PC-3 (cell line): ENCODE measurements around the gene MAP3K20. TPM values are rescaled to one million over a fixed set of nuclear protein-coding genes. Genes with fewer than 3 reads are reported as not detected.

ENCODE experiments used
- ATAC-seq: fragments of 200-7000 bp; cut with Tn5 transposase; 2 replicates; pipeline ENCODE4 v1.9.1; 2020; ENCODE audit warnings: mild to moderate bottlenecking, moderate library complexity
- BruUV-seq: library from RNA; stranded (reverse); fragments of 400-500 nt; replicated peaks from 2 replicates; lab custom pipeline; 2021; lab: Mats Ljungman, UMichigan
- CTCF ChIA-PET: fragments of 300-600 bp; sonication (Branson Sonifier 250); formaldehyde crosslinking; loops from one replicate; lab custom pipeline; 2022; ENCODE audit warnings: antibody characterized with exemption; lab: Charles Lee
- POLR2A ChIA-PET: fragments of 300-600 bp; sonication (Branson Sonifier 250); formaldehyde crosslinking; loops from one replicate; lab custom pipeline; 2022; ENCODE audit warnings: antibody characterized with exemption; ENCODE audit not compliant: unreplicated experiment; lab: Charles Lee
- DNase-seq: peaks from one replicate; pipeline ENCODE4 v3.0.0-alpha.2; 2015
- H2AFZ ChIP-seq: fragments of 300-600 bp; sonication (generic); 2 replicates; pipeline ENCODE4 v1.6.0; 2016; ENCODE audit warnings: antibody characterized with exemption, low read length
- H3F3A ChIP-seq: fragments of 300-600 bp; sonication (generic); one replicate; pipeline ENCODE4 v1.6.0; 2017; ENCODE audit warnings: antibody characterized with exemption, low read length, control low read depth, mild to moderate bottlenecking; ENCODE audit not compliant: unreplicated experiment
- H3K27ac ChIP-seq: fragments of 300-600 bp; sonication (generic); 2 replicates; pipeline ENCODE4 v1.5.1; 2016; ENCODE audit warnings: mild to moderate bottlenecking, low read length
- H3K27me3 ChIP-seq: fragments of 300-600 bp; sonication (generic); 2 replicates; pipeline ENCODE4 v1.6.1; 2016; ENCODE audit warnings: low read length, mixed read lengths
- H3K36me3 ChIP-seq: fragments of 300-600 bp; sonication (generic); 2 replicates; pipeline ENCODE4 v1.6.1; 2016; ENCODE audit warnings: low read depth, mixed run types, low read length, mixed read lengths
- H3K4me1 ChIP-seq: fragments of 300-600 bp; sonication (generic); 2 replicates; pipeline ENCODE4 v1.5.1; 2016; ENCODE audit warnings: low read length; ENCODE audit not compliant: insufficient read depth
- H3K4me2 ChIP-seq: fragments of 300-600 bp; sonication (generic); 2 replicates; pipeline ENCODE4 v1.6.0; 2016; ENCODE audit warnings: low read length
- H3K4me3 ChIP-seq: fragments of 300-600 bp; sonication (generic); 2 replicates; pipeline ENCODE4 v1.5.1; 2016; ENCODE audit warnings: mild to moderate bottlenecking, low read length, mixed read lengths
- H3K79me2 ChIP-seq: fragments of 300-600 bp; sonication (generic); 2 replicates; pipeline ENCODE4 v1.6.1; 2017; ENCODE audit warnings: low read length, mixed read lengths
- H3K9ac ChIP-seq: fragments of 300-600 bp; sonication (generic); 2 replicates; pipeline ENCODE4 v1.6.0; 2016; ENCODE audit warnings: mild to moderate bottlenecking, low read length
- H3K9me2 ChIP-seq: fragments of 300-600 bp; sonication (generic); replicated peaks from 2 replicates; pipeline ENCODE4 v1.6.1; 2016; ENCODE audit warnings: mixed run types, low read length, mixed read lengths
- H3K9me3 ChIP-seq: fragments of 300-600 bp; sonication (generic); 2 replicates; pipeline ENCODE4 v1.6.1; 2016; ENCODE audit warnings: low read length, mixed read lengths
- H4K20me1 ChIP-seq: fragments of 300-600 bp; sonication (generic); 2 replicates; pipeline ENCODE4 v1.6.1; 2016; ENCODE audit warnings: low read length, mixed read lengths
- CTCF ChIP-seq: fragments of 300-600 bp; sonication (generic); conservative IDR thresholded peaks from 2 replicates; pipeline ENCODE4 v1.5.1; 2017; ENCODE audit warnings: antibody characterized with exemption, low read depth, mild to moderate bottlenecking, low read length
- EZH2 ChIP-seq: fragments of 300-600 bp; sonication (generic); IDR thresholded peaks from one replicate; pipeline ENCODE4 v1.6.1; 2017; ENCODE audit warnings: antibody characterized with exemption, mild to moderate bottlenecking, low read length; ENCODE audit not compliant: unreplicated experiment
- EZH2phosphoT487 ChIP-seq: fragments of 300-600 bp; sonication (generic); IDR thresholded peaks from 2 replicates; pipeline ENCODE4 v1.6.1; 2018; ENCODE audit warnings: mild to moderate bottlenecking, antibody characterized with exemption, low read length, borderline replicate concordance
- intact Hi-C: fragments of 100-400 bp; cut with micrococcal nuclease; formaldehyde crosslinking; loops from 2 replicates; pipeline ENCODE4 v1.9.0; 2023
- total RNA-seq: library from RNA; depleted of rRNA; stranded (reverse); fragments of >200 nt; gene quantifications from 2 replicates; pipeline ENCODE4 v1.2.3, GENCODE V29; 2014

MAP3K20 gene
- total RNA-seq, 1 experiment from 2014 or later, result 29.8 TPM

GRCh38 chr2:173159791-173160463 is 84.3 kb downstream of the MAP3K20 start:
- H3K4me3 ChIP-seq, result no peak overlapping the region
- BruUV-seq, result no TSS peak
- H3K9me2 ChIP-seq, result no peaks in the 10 kb centered on the region
- H3K27me3 ChIP-seq, result no peaks in the 10 kb centered on the region
- peaks cover 20% of the 10 kb centered on the region for H3K4me1 ChIP-seq
- peaks cover 8% of the 10 kb centered on the region for H3F3A ChIP-seq
- peaks cover 34% of the 10 kb centered on the region for H3K79me2 ChIP-seq
- intact Hi-C loops, result no loop called here
- H4K20me1 ChIP-seq, result no peaks in the 10 kb centered on the region
- H3K9me3 ChIP-seq, result no peaks in the 10 kb centered on the region
- TF ChIP-seq EZH2phosphoT487 (no peak), CTCF (no peak), EZH2 (no peak)
- ATAC-seq (peak; percentile 100), DNase-seq (peak; percentile 96)
- 0 out of 2 replicates have a peak, but pooled peaks cover 3% of the 10 kb centered on the region for H3K36me3 ChIP-seq
- peak overlapping the region; percentile 45 for H3K4me2 ChIP-seq
- H2AFZ ChIP-seq, result no peak overlapping the region
- peak overlapping the region; percentile 57 for H3K27ac ChIP-seq
- ChIA-PET CTCF (interaction anchor here (0.6 kb wide), 1 partner anchor 1824 kb away, joined by 3 read pairs; no protein-coding TSS in a partner anchor), POLR2A (interaction anchor here (0.6 kb wide), 1 partner anchor 83 kb away, joined by 4 read pairs; no protein-coding TSS in a partner anchor)
- H3K9ac ChIP-seq, result no peak overlapping the region; the same call in 1 of the 2 replicates

GRCh38 chr2:173160618-173161017 is 85.0 kb downstream of the MAP3K20 start:
- H3F3A ChIP-seq, result peaks cover 8% of the 10 kb centered on the region
- intact Hi-C loops, result no loop called here
- no peak for TF ChIP-seq EZH2
- TF ChIP-seq EZH2phosphoT487, result no peak
- TF ChIP-seq CTCF, result no peak
- peak overlapping the region; percentile 45 for H3K4me2 ChIP-seq
- H3K27me3 ChIP-seq, result no peaks in the 10 kb centered on the region
- peaks cover 20% of the 10 kb centered on the region for H3K4me1 ChIP-seq
- H3K4me3 ChIP-seq, result no peak overlapping the region
- CTCF ChIA-PET, result no interaction called here
- H3K27ac ChIP-seq, result peak overlapping the region; percentile 57
- H3K9me3 ChIP-seq, result no peaks in the 10 kb centered on the region
- POLR2A ChIA-PET, result no interaction called here
- DNase-seq (no peak), ATAC-seq (no peak)
- 0 out of 2 replicates have a peak, but pooled peaks cover 3% of the 10 kb centered on the region for H3K36me3 ChIP-seq
- H4K20me1 ChIP-seq, result no peaks in the 10 kb centered on the region
- H3K9me2 ChIP-seq, result no peaks in the 10 kb centered on the region
- no TSS peak for BruUV-seq
- no peak overlapping the region; the same call in 1 of the 2 replicates for H3K9ac ChIP-seq
- H3K79me2 ChIP-seq, result peaks cover 31% of the 10 kb centered on the region
- H2AFZ ChIP-seq, result no peak overlapping the region

GRCh38 chr2:173161040-173161439 is 85.4 kb downstream of the MAP3K20 start:
- ChIA-PET POLR2A (no interaction called here), CTCF (no interaction called here)
- Histone ChIP-seq H3K79me2 (peaks cover 31% of the 10 kb centered on the region), H3K27me3 (no peaks in the 10 kb centered on the region), H3K9ac (no peak overlapping the region), H4K20me1 (no peaks in the 10 kb centered on the region), H3K4me2 (no peak overlapping the region), H3K4me1 (peaks cover 20% of the 10 kb centered on the region), H3F3A (peaks cover 8% of the 10 kb centered on the region), H3K4me3 (no peak overlapping the region), H2AFZ (no peak overlapping the region), H3K27ac (peak overlapping the region; percentile 57), H3K9me2 (no peaks in the 10 kb centered on the region), H3K36me3 (0 out of 2 replicates have a peak, but pooled peaks cover 3% of the 10 kb centered on the region), H3K9me3 (no peaks in the 10 kb centered on the region)
- ATAC-seq (no peak), DNase-seq (no peak)
- intact Hi-C loops, result no loop called here
- BruUV-seq, result no TSS peak
- TF ChIP-seq EZH2 (no peak), EZH2phosphoT487 (no peak), CTCF (no peak)
